Caco-2 (cell line): ENCODE measurements around the gene ADORA1. TPM values are rescaled to one million over a fixed set of nuclear protein-coding genes. Genes with fewer than 3 reads are reported as not detected.

Experiments used
- BruUV-seq: library from RNA; stranded (reverse); fragments of 400-500 nt; replicated peaks from 2 replicates; lab custom pipeline; 2021; lab: Mats Ljungman, UMichigan
- CTCF ChIA-PET: fragments of 300-600 bp; sonication (Branson Sonifier 250); formaldehyde crosslinking; loops from one replicate; lab custom pipeline; 2022; ENCODE audit warnings: antibody characterized with exemption; lab: Charles Lee
- POLR2A ChIA-PET: fragments of 300-600 bp; sonication (Branson Sonifier 250); formaldehyde crosslinking; loops from one replicate; lab custom pipeline; 2022; ENCODE audit warnings: antibody characterized with exemption; lab: Charles Lee
- DNase-seq, 2 experiments: peaks; one replicate each; pipeline versions ENCODE4 v3.0.0 to v3.0.0-alpha.2; 2020 to 2022
- H3K27me3 ChIP-seq: replicated peaks from 2 replicates; pipeline ENCODE4 v1.6.0; 2011; ENCODE audit warnings: low read length; ENCODE audit not compliant: control insufficient read depth, insufficient read depth
- H3K36me3 ChIP-seq: 2 replicates; pipeline ENCODE4 v1.5.1; 2011; ENCODE audit warnings: low read length; ENCODE audit not compliant: control insufficient read depth, insufficient read depth
- H3K4me1 ChIP-seq: fragments of 250-450 bp; sonication (Bioruptor Pico); 2 replicates; pipeline ENCODE4 v1.5.1; 2020; ENCODE audit warnings: mild to moderate bottlenecking
- H3K4me3 ChIP-seq: 2 replicates; pipeline ENCODE4 v1.5.1; 2011; ENCODE audit warnings: low read depth, mild to moderate bottlenecking, control low read depth, low read length
- H3K9me3 ChIP-seq: fragments of 250-450 bp; sonication (Bioruptor Pico); 2 replicates; pipeline ENCODE4 v1.5.1; 2020; ENCODE audit warnings: mild to moderate bottlenecking, moderate library complexity
- H3K27ac Mint-ChIP-seq: one replicate; pipeline ENCODE4 v1.8.0; 2022; ENCODE audit warnings: mixed read lengths; ENCODE audit not compliant: unreplicated experiment
- H3K27me3 Mint-ChIP-seq: one replicate; pipeline ENCODE4 v1.8.0; 2022; ENCODE audit warnings: mixed read lengths; ENCODE audit not compliant: insufficient read depth, unreplicated experiment
- H3K36me3 Mint-ChIP-seq: one replicate; pipeline ENCODE4 v1.8.0; 2022; ENCODE audit warnings: mild to moderate bottlenecking, mixed read lengths; ENCODE audit not compliant: insufficient read depth, unreplicated experiment
- H3K4me1 Mint-ChIP-seq: one replicate; pipeline ENCODE4 v1.8.0; 2022; ENCODE audit warnings: low read depth, mixed read lengths; ENCODE audit not compliant: unreplicated experiment
- H3K4me3 Mint-ChIP-seq: one replicate; pipeline ENCODE4 v1.8.0; 2022; ENCODE audit warnings: mild to moderate bottlenecking, moderate library complexity, mixed read lengths; ENCODE audit not compliant: unreplicated experiment
- H3K9me3 Mint-ChIP-seq: one replicate; pipeline ENCODE4 v1.8.0; 2022; ENCODE audit warnings: mixed read lengths; ENCODE audit not compliant: unreplicated experiment
- intact Hi-C: fragments of 100-400 bp; cut with micrococcal nuclease; formaldehyde crosslinking; loops from one replicate; pipeline ENCODE4 v1.10.0; 2022; ENCODE audit not compliant: unreplicated experiment
- total RNA-seq: library from RNA; stranded (reverse); gene quantifications from 2 replicates; pipeline ENCODE4 v1.2.3, GENCODE V29; 2022
- TF ChIP-seq, protein P1 (sequence below), 2 experiments: fragments of 200-600 bp in 1 of 2; IDR thresholded peaks; 1 replicate in 1 of 2; 2 replicates in 1 of 2; pipeline versions ENCODE4 v1.5.1 to v1.8.0; 2011 to 2022; ENCODE audit warnings: antibody characterized with exemption in 1 of 2, control low read depth in 1 of 2, inconsistent platforms in 1 of 2, low read depth in 1 of 2, low read length in 1 of 2, mild to moderate bottlenecking in 1 of 2, moderate library complexity in 1 of 2; ENCODE audit not compliant: insufficient read depth in 1 of 2, severe bottlenecking in 1 of 2, unreplicated experiment in 1 of 2

ADORA1 gene
- total RNA-seq, 1 experiment from 2014 or later: 46.0 TPM

DNA sequence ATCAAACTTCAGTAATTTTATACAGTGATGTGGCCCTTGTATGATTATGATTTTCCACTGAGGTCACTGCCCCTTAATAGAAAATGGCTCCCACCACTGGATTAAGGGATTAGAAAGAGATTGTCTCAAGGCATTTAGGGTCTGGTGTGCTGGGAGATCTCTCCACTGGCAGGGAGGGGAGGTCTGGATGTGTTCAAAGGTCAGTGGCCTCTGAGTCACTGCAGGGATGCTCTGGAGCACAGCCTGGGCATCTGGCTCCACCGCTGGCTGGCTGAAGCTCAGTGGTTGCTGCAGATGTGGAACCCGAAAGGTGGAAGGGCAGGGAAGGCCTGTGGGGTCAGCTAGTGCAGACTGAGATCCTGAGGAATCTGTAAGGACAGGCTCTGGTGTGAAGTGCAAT, 77.2 kb downstream of the ADORA1 start:
- POLR2A ChIA-PET: interaction anchor here (0.9 kb wide), 1 partner anchor 198 kb away, joined by 3 read pairs; no protein-coding TSS in a partner anchor
- no peak overlapping the region for H3K4me3 Mint-ChIP-seq
- H3K27me3 Mint-ChIP-seq: no peaks in the 10 kb centered on the region
- H3K4me1 Mint-ChIP-seq: peaks cover 57% of the 10 kb centered on the region
- H3K9me3 ChIP-seq: no peaks in the 10 kb centered on the region
- H3K4me1 ChIP-seq: peaks cover 51% of the 10 kb centered on the region
- TF ChIP-seq, protein P1, sequence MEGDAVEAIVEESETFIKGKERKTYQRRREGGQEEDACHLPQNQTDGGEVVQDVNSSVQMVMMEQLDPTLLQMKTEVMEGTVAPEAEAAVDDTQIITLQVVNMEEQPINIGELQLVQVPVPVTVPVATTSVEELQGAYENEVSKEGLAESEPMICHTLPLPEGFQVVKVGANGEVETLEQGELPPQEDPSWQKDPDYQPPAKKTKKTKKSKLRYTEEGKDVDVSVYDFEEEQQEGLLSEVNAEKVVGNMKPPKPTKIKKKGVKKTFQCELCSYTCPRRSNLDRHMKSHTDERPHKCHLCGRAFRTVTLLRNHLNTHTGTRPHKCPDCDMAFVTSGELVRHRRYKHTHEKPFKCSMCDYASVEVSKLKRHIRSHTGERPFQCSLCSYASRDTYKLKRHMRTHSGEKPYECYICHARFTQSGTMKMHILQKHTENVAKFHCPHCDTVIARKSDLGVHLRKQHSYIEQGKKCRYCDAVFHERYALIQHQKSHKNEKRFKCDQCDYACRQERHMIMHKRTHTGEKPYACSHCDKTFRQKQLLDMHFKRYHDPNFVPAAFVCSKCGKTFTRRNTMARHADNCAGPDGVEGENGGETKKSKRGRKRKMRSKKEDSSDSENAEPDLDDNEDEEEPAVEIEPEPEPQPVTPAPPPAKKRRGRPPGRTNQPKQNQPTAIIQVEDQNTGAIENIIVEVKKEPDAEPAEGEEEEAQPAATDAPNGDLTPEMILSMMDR (IDR thresholded peaks at IDR 0.05; ENCODE audit: insufficient read depth in 1 of 2, low read depth in 1 of 2, low read length in 1 of 2, severe bottlenecking in 1 of 2, unreplicated experiment in 1 of 2): no peak
- CTCF ChIA-PET: no interaction called here
- no peaks in the 10 kb centered on the region for H3K36me3 Mint-ChIP-seq
- no peaks in the 10 kb centered on the region for H3K36me3 ChIP-seq
- H3K27me3 ChIP-seq: no peaks in the 10 kb centered on the region
- intact Hi-C loops: no loop called here
- peaks cover 13% of the 10 kb centered on the region for H3K9me3 Mint-ChIP-seq
- BruUV-seq: no TSS peak
- H3K4me3 ChIP-seq: no peak overlapping the region
- no peak for DNase-seq
- H3K27ac Mint-ChIP-seq: peak overlapping the region; percentile 43

DNA sequence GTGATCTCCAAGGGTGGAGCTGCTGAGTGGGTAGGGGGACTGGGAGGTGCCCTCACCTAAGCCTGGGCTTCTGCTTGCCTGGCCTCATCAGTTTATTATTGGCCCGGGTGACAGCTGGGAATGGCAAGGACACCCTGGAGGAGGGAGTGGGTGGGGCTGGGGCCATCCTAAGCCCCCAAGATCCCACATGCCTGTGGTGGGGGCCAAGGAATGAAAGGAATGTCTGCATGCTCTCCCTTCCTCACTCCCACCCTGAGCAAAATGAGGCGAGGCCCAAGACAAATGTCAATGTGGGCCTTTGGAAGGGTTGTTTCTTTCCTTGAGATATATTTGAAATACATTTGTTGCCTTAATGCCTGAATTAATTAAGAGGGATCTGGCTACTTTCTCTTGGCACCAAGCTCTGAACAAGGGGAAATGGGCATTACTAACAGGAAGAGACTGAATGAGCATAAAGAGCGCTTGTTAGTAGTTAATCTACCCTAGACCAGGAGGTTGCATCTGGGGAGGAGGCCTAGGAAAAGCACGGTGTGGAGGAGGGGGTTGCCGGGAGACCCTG, 78.7 kb downstream of the ADORA1 start:
- H3K4me3 ChIP-seq: no peak overlapping the region
- no peaks in the 10 kb centered on the region for H3K36me3 Mint-ChIP-seq
- peak overlapping the region; percentile 58 for H3K27ac Mint-ChIP-seq
- BruUV-seq: no TSS peak
- H3K27me3 Mint-ChIP-seq: no peaks in the 10 kb centered on the region
- peaks cover 60% of the 10 kb centered on the region for H3K4me1 ChIP-seq
- H3K4me1 Mint-ChIP-seq: peaks cover 51% of the 10 kb centered on the region
- TF ChIP-seq, protein P1 (IDR thresholded peaks at IDR 0.05; ENCODE audit: insufficient read depth in 1 of 2, low read depth in 1 of 2, low read length in 1 of 2, severe bottlenecking in 1 of 2, unreplicated experiment in 1 of 2): no peak
- H3K27me3 ChIP-seq: no peaks in the 10 kb centered on the region
- no peaks in the 10 kb centered on the region for H3K36me3 ChIP-seq
- intact Hi-C loops: no loop called here
- peak; percentile 39 to 51 for DNase-seq
- ChIA-PET POLR2A (no interaction called here), CTCF (interaction anchor here (1.0 to 1.6 kb wide), 3 partner anchors 10 to 79 kb away, joined by 3 to 4 read pairs (median 3); partner anchors contain the start of gene ADORA1)
- H3K9me3 ChIP-seq: no peaks in the 10 kb centered on the region
- peaks cover 4% of the 10 kb centered on the region for H3K9me3 Mint-ChIP-seq
- H3K4me3 Mint-ChIP-seq: no peak overlapping the region

DNA sequence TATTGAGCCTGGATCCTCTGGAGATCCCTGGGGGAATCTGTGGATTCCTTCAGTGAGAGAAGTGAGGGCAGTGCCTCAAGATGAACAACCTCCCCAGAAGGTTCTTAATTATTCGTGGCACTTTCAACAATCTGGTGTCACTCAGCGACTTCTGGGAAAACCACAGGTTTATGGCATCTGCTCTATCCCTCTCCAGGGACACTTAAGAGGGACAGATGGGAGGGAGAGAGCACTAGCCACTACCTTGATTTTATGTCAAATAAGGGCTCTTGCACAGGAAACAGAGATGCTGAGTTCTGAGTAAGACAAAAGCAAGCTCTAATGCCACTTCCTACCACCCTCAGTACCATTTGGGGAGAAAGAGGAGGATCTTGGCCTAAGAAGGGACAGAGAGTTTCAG, 80.2 kb downstream of the ADORA1 start:
- Histone ChIP-seq H3K9me3 (no peaks in the 10 kb centered on the region), H3K27me3 (no peaks in the 10 kb centered on the region), H3K36me3 (no peaks in the 10 kb centered on the region), H3K4me3 (no peak overlapping the region), H3K4me1 (peaks cover 75% of the 10 kb centered on the region)
- TF ChIP-seq, protein P1 (IDR thresholded peaks at IDR 0.05; ENCODE audit: insufficient read depth in 1 of 2, low read depth in 1 of 2, low read length in 1 of 2, severe bottlenecking in 1 of 2, unreplicated experiment in 1 of 2): no peak
- DNase-seq: no peak
- H3K4me1 Mint-ChIP-seq: peaks cover 48% of the 10 kb centered on the region
- ChIA-PET CTCF (interaction anchor here (0.5 kb wide), 1 partner anchor 157 kb away, joined by 3 read pairs; no protein-coding TSS in a partner anchor), POLR2A (no interaction called here)
- BruUV-seq: no TSS peak
- H3K27ac Mint-ChIP-seq: peak overlapping the region; percentile 72
- no peaks in the 10 kb centered on the region for H3K36me3 Mint-ChIP-seq
- H3K4me3 Mint-ChIP-seq: no peak overlapping the region
- no peaks in the 10 kb centered on the region for H3K9me3 Mint-ChIP-seq
- H3K27me3 Mint-ChIP-seq: no peaks in the 10 kb centered on the region
- intact Hi-C loops: no loop called here
